ENCODE results near the gene IGFBP2.

The IGFBP2 gene

GRCh38 chr2:216659276-216659675 lies 26.1 kb downstream of the IGFBP2 start:
- Histone ChIP-seq H4K20me1 (ENCODE audit: low read depth, low read length) (no peaks in the 10 kb centered on the region), H3K9me3 (ENCODE audit: insufficient read depth, low read length) (no peaks in the 10 kb centered on the region), H3K4me2 (ENCODE audit: low read depth, low read length, poor library complexity, severe bottlenecking) (no peak overlapping the region), H3K79me2 (ENCODE audit: insufficient read depth, low read length) (no peaks in the 10 kb centered on the region), H3K9ac (ENCODE audit: low read length) (no peak overlapping the region), H3K36me3 (ENCODE audit: low read length) (no peaks in the 10 kb centered on the region), H3K4me3 (ENCODE audit: insufficient read depth, low read length, poor library complexity, severe bottlenecking) (no peak overlapping the region), H2AFZ (ENCODE audit: low read depth, low read length, severe bottlenecking) (no peak overlapping the region), H3K9me2 (replicated peaks; ENCODE audit: insufficient read depth, low read length) (no peaks in the 10 kb centered on the region), H3F3A (ENCODE audit: insufficient read depth) (no peaks in the 10 kb centered on the region), H3K27me3 (ENCODE audit: low read length) (no peaks in the 10 kb centered on the region), H3K27ac (ENCODE audit: low read depth, low read length) (no peak overlapping the region)
- TF ChIP-seq EZH2phosphoT487 (conservative IDR thresholded peaks at IDR 0.05; ENCODE audit: low read length), result no peak

- no peaks in the 10 kb centered on the region for H3F3A ChIP-seq (ENCODE audit: insufficient read depth)
- H3K4me2 ChIP-seq (ENCODE audit: low read depth, low read length, poor library complexity, severe bottlenecking), result no peak overlapping the region
- no peak for TF ChIP-seq EZH2phosphoT487 (conservative IDR thresholded peaks at IDR 0.05; ENCODE audit: low read length)
- no peak for TF ChIP-seq CTCF (IDR thresholded peaks at IDR 0.05; ENCODE audit: insufficient read depth, low read length, poor library complexity, severe bottlenecking)
- no peaks in the 10 kb centered on the region for H3K9me3 ChIP-seq (ENCODE audit: insufficient read depth, low read length)
- no peak overlapping the region for H2AFZ ChIP-seq (ENCODE audit: low read depth, low read length, severe bottlenecking)
- no peak overlapping the region for H3K4me3 ChIP-seq (ENCODE audit: insufficient read depth, low read length, poor library complexity, severe bottlenecking)
- no peaks in the 10 kb centered on the region for H3K79me2 ChIP-seq (ENCODE audit: insufficient read depth, low read length)
- H3K9ac ChIP-seq (ENCODE audit: low read length), result no peak overlapping the region
- H3K27ac ChIP-seq (ENCODE audit: low read depth, low read length), result no peak overlapping the region
- no peaks in the 10 kb centered on the region for H3K36me3 ChIP-seq (ENCODE audit: low read length)
- no peaks in the 10 kb centered on the region for H3K27me3 ChIP-seq (ENCODE audit: low read length)
- no peaks in the 10 kb centered on the region for H3K9me2 ChIP-seq (replicated peaks; ENCODE audit: insufficient read depth, low read length)
- H4K20me1 ChIP-seq (ENCODE audit: low read depth, low read length), result no peaks in the 10 kb centered on the region
Measured at GRCh38 chr2:216660496-216660895, 27.3 kb downstream of the IGFBP2 start.

GRCh38 chr2:216661051-216661450 lies 27.8 kb downstream of the IGFBP2 start:
- no peaks in the 10 kb centered on the region for H3K36me3 ChIP-seq (ENCODE audit: low read length)
- no peaks in the 10 kb centered on the region for H3K9me2 ChIP-seq (replicated peaks; ENCODE audit: insufficient read depth, low read length)
- H3K4me2 ChIP-seq (ENCODE audit: low read depth, low read length, poor library complexity, severe bottlenecking), result no peak overlapping the region
- no peak overlapping the region for H2AFZ ChIP-seq (ENCODE audit: low read depth, low read length, severe bottlenecking)
- H3K4me3 ChIP-seq (ENCODE audit: insufficient read depth, low read length, poor library complexity, severe bottlenecking), result no peak overlapping the region
- no peak overlapping the region for H3K27ac ChIP-seq (ENCODE audit: low read depth, low read length)
- TF ChIP-seq EZH2phosphoT487 (conservative IDR thresholded peaks at IDR 0.05; ENCODE audit: low read length) (no peak), CTCF (IDR thresholded peaks at IDR 0.05; ENCODE audit: insufficient read depth, low read length, poor library complexity, severe bottlenecking) (no peak)
- no peaks in the 10 kb centered on the region for H3K79me2 ChIP-seq (ENCODE audit: insufficient read depth, low read length)
- H3K9ac ChIP-seq (ENCODE audit: low read length), result no peak overlapping the region
- no peaks in the 10 kb centered on the region for H3K27me3 ChIP-seq (ENCODE audit: low read length)
- H3F3A ChIP-seq (ENCODE audit: insufficient read depth), result no peaks in the 10 kb centered on the region
- no peaks in the 10 kb centered on the region for H3K9me3 ChIP-seq (ENCODE audit: insufficient read depth, low read length)
- H4K20me1 ChIP-seq (ENCODE audit: low read depth, low read length), result no peaks in the 10 kb centered on the region

GRCh38 chr2:216661639-216662375 lies 28.6 kb downstream of the IGFBP2 start:
- Histone ChIP-seq H3K4me3 (ENCODE audit: insufficient read depth, low read length, poor library complexity, severe bottlenecking) (no peak overlapping the region), H3K9ac (ENCODE audit: low read length) (no peak overlapping the region), H3K36me3 (ENCODE audit: low read length) (no peaks in the 10 kb centered on the region), H3K27ac (ENCODE audit: low read depth, low read length) (no peak overlapping the region), H2AFZ (ENCODE audit: low read depth, low read length, severe bottlenecking) (no peak overlapping the region), H3K9me2 (replicated peaks; ENCODE audit: insufficient read depth, low read length) (no peaks in the 10 kb centered on the region), H3K4me2 (ENCODE audit: low read depth, low read length, poor library complexity, severe bottlenecking) (no peak overlapping the region), H3K27me3 (ENCODE audit: low read length) (no peaks in the 10 kb centered on the region), H3K9me3 (ENCODE audit: insufficient read depth, low read length) (no peaks in the 10 kb centered on the region), H4K20me1 (ENCODE audit: low read depth, low read length) (no peaks in the 10 kb centered on the region), H3K79me2 (ENCODE audit: insufficient read depth, low read length) (no peaks in the 10 kb centered on the region), H3F3A (ENCODE audit: insufficient read depth) (no peaks in the 10 kb centered on the region)
- no peak for TF ChIP-seq EZH2phosphoT487 (conservative IDR thresholded peaks at IDR 0.05; ENCODE audit: low read length)
- TF ChIP-seq CTCF (IDR thresholded peaks at IDR 0.05; ENCODE audit: insufficient read depth, low read length, poor library complexity, severe bottlenecking), result no peak
